SK-N-SH treated with all-trans-retinoic acid at 6 μM for 48 hours (cell line): ENCODE measurements around the gene CPLX4.

ENCODE experiments used
- ATAC-seq: fragments of 200-7000 bp; cut with Tn5 transposase; 3 replicates; pipeline ENCODE4 v1.9.1; 2020; ENCODE audit warnings: mild to moderate bottlenecking, moderate library complexity
- ARNTL ChIP-seq: fragments of 450-650 bp; formaldehyde crosslinking; IDR thresholded peaks from 2 replicates; pipeline ENCODE4 v1.5.0; 2020; ENCODE audit warnings: low read depth, mild to moderate bottlenecking, moderate library complexity, borderline replicate concordance
- BACH2 ChIP-seq: fragments of 250-450 bp; sonication (Bioruptor Pico); IDR thresholded peaks from 2 replicates; pipeline ENCODE4 v1.9.0; 2021; ENCODE audit warnings: mild to moderate bottlenecking, borderline replicate concordance
- CSDC2 ChIP-seq: fragments of 250-450 bp; sonication (Bioruptor Pico); IDR thresholded peaks from 2 replicates; pipeline ENCODE4 v1.5.0; 2020; ENCODE audit warnings: mild to moderate bottlenecking, moderate library complexity
- ESRRG ChIP-seq: fragments of 250-450 bp; sonication (Bioruptor Pico); IDR thresholded peaks from 2 replicates; pipeline ENCODE4 v1.6.1; 2021; ENCODE audit warnings: mild to moderate bottlenecking
- GLIS3 ChIP-seq: fragments of 250-450 bp; sonication (Bioruptor Pico); IDR thresholded peaks from 2 replicates; pipeline ENCODE4 v1.5.0; 2020; ENCODE audit warnings: mild to moderate bottlenecking, moderate library complexity
- ISL1 ChIP-seq: fragments of 250-450 bp; sonication (Bioruptor Pico); IDR thresholded peaks from 2 replicates; pipeline ENCODE4 v2.1.2; 2022; ENCODE audit warnings: mild to moderate bottlenecking, moderate library complexity
- PATZ1 ChIP-seq: fragments of 250-450 bp; sonication (Bioruptor Pico); IDR thresholded peaks from 2 replicates; pipeline ENCODE4 v1.8.0; 2020; ENCODE audit warnings: mild to moderate bottlenecking, moderate library complexity, borderline replicate concordance
- PPARA ChIP-seq: fragments of 250-450 bp; sonication (Bioruptor Pico); IDR thresholded peaks from 2 replicates; pipeline ENCODE4 v1.5.0; 2020; ENCODE audit warnings: mild to moderate bottlenecking, borderline replicate concordance
- RARB ChIP-seq: fragments of 250-450 bp; sonication (Bioruptor Pico); IDR thresholded peaks from 2 replicates; pipeline ENCODE4 v1.8.0; 2021; ENCODE audit warnings: mild to moderate bottlenecking, moderate library complexity
- SNAI2 ChIP-seq: fragments of 250-450 bp; sonication (Bioruptor Pico); IDR thresholded peaks from 2 replicates; pipeline ENCODE4 v1.5.0; 2020; ENCODE audit warnings: mild to moderate bottlenecking, moderate library complexity
- TCF4 ChIP-seq: fragments of 250-450 bp; sonication (Bioruptor Pico); IDR thresholded peaks from 2 replicates; pipeline ENCODE4 v1.8.0; 2021; ENCODE audit warnings: mild to moderate bottlenecking, moderate library complexity, borderline replicate concordance
- TOX ChIP-seq: fragments of 250-450 bp; sonication (Bioruptor Pico); IDR thresholded peaks from 2 replicates; pipeline ENCODE4 v1.8.0; 2021; ENCODE audit warnings: mild to moderate bottlenecking, moderate library complexity, borderline replicate concordance
- ZC3H10 ChIP-seq: fragments of 250-450 bp; sonication (Bioruptor Pico); IDR thresholded peaks from 2 replicates; pipeline ENCODE4 v1.5.1; 2021; ENCODE audit warnings: mild to moderate bottlenecking, moderate library complexity
- ZFP3 ChIP-seq: fragments of 250-450 bp; sonication (Bioruptor Pico); IDR thresholded peaks from 2 replicates; pipeline ENCODE4 v1.5.0; 2020; ENCODE audit warnings: mild to moderate bottlenecking, moderate library complexity
- ZFP30 ChIP-seq: fragments of 450-650 bp; formaldehyde crosslinking; IDR thresholded peaks from 2 replicates; pipeline ENCODE4 v1.5.0; 2022; ENCODE audit warnings: mild to moderate bottlenecking, moderate library complexity
- ZNF565 ChIP-seq: fragments of 450-650 bp; formaldehyde crosslinking; conservative IDR thresholded peaks from 2 replicates; pipeline ENCODE4 v1.5.0; 2020; ENCODE audit warnings: low read depth, mild to moderate bottlenecking, moderate library complexity
- ZNF70 ChIP-seq: fragments of 450-650 bp; formaldehyde crosslinking; IDR thresholded peaks from 2 replicates; pipeline ENCODE4 v1.5.0; 2020; ENCODE audit warnings: mild to moderate bottlenecking, moderate library complexity
- ZNF8 ChIP-seq: fragments of 450-650 bp; formaldehyde crosslinking; IDR thresholded peaks from 2 replicates; pipeline ENCODE4 v1.5.0; 2020; ENCODE audit warnings: mild to moderate bottlenecking, moderate library complexity
- TF ChIP-seq, protein P1 (sequence below): fragments of 250-450 bp; sonication (Bioruptor Pico); IDR thresholded peaks from 2 replicates; pipeline ENCODE4 v1.5.1; 2021; ENCODE audit warnings: mild to moderate bottlenecking, moderate library complexity
- TF ChIP-seq, protein P2 (sequence below): fragments of 250-450 bp; sonication (Bioruptor Pico); IDR thresholded peaks from 2 replicates; pipeline ENCODE4 v1.5.0; 2020; ENCODE audit warnings: mild to moderate bottlenecking, moderate library complexity
- TF ChIP-seq, protein P3 (sequence below): fragments of 250-450 bp; sonication (Bioruptor Pico); IDR thresholded peaks from 2 replicates; pipeline ENCODE4 v1.5.1; 2020; ENCODE audit warnings: low read depth, mild to moderate bottlenecking, moderate library complexity

The CPLX4 gene

DNA sequence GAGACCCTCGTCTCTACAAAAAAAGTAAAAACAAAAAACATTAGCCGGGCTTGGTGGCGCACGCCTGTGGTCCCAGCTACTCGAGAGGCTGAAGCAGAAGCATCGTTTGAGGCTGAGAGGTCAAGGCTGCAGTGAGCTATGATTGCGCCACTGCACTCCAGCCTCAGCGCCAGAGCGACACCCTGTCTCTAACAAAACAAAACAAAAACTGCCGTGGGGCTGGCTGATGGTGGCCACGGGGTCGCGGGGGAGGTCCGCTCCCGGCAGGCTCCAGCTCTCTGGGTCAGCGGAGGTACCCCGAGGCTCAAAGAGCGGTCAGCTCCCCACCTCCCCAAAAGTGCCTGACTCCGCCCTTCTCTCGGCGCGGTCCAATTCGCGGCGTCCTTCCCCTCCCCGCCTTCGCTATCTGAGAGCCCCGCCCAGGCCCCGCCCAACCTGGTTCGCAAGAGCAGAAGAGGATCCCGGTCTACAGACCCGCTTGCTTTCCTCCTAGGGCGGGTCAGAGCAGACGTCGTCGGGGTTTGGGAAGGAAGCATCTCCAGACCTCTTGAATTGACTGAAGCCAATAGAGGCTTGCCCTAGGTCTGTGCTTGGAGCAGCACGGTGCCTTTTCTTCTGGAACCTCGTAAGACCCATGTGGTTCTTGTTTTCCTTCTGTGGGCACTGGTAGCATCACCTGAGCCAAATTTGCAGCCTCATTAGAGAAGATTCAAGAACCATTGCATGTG, 53.0 kb downstream of the CPLX4 start:
- TF ChIP-seq, protein P1, sequence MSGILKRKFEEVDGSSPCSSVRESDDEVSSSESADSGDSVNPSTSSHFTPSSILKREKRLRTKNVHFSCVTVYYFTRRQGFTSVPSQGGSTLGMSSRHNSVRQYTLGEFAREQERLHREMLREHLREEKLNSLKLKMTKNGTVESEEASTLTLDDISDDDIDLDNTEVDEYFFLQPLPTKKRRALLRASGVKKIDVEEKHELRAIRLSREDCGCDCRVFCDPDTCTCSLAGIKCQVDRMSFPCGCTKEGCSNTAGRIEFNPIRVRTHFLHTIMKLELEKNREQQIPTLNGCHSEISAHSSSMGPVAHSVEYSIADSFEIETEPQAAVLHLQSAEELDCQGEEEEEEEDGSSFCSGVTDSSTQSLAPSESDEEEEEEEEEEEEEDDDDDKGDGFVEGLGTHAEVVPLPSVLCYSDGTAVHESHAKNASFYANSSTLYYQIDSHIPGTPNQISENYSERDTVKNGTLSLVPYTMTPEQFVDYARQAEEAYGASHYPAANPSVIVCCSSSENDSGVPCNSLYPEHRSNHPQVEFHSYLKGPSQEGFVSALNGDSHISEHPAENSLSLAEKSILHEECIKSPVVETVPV = no peak
- TF ChIP-seq ESRRG (no peak), ZC3H10 (no peak), CSDC2 (CRISPR knock-in tag) (no peak), ZNF565 (CRISPR knock-in tag) (no peak), ZNF8 (no peak), TCF4 (no peak), ZFP30 (CRISPR knock-in tag) (no peak)
- ATAC-seq = peak; percentile 17; the same call in 2 of the 3 replicates

- no peak for TF ChIP-seq ZNF8
- no peak for TF ChIP-seq GLIS3
- ATAC-seq = peak; percentile 14; the same call in 2 of the 3 replicates
These were observed 53.7 kb downstream of the CPLX4 start for GRCh38 chr18:59264651-59265245.

DNA sequence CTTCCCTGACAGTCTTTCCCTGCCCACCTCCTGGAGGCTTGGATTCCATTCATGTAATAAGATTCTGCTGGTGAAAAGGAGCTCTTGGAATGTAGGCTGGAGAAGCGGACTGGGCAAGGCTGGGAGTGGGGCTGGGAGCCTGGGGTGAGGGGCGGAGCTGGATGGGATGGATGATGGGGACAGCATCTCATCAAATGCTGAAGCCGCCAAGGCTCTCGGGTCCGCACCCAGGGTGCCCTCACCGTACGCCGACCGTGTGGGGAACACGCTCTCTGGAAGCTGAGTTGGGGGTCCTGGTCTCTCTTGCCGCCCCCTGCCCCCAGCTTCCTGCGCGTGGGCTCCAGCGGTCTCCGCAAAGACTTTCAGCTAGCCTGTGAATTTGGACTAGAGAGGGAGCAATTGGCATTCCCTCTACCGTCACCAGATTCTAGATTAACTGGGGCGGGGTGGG, 54.3 kb downstream of the CPLX4 start:
- peak; percentile 19; the same call in 2 of the 3 replicates for ATAC-seq
- TF ChIP-seq, protein P2, sequence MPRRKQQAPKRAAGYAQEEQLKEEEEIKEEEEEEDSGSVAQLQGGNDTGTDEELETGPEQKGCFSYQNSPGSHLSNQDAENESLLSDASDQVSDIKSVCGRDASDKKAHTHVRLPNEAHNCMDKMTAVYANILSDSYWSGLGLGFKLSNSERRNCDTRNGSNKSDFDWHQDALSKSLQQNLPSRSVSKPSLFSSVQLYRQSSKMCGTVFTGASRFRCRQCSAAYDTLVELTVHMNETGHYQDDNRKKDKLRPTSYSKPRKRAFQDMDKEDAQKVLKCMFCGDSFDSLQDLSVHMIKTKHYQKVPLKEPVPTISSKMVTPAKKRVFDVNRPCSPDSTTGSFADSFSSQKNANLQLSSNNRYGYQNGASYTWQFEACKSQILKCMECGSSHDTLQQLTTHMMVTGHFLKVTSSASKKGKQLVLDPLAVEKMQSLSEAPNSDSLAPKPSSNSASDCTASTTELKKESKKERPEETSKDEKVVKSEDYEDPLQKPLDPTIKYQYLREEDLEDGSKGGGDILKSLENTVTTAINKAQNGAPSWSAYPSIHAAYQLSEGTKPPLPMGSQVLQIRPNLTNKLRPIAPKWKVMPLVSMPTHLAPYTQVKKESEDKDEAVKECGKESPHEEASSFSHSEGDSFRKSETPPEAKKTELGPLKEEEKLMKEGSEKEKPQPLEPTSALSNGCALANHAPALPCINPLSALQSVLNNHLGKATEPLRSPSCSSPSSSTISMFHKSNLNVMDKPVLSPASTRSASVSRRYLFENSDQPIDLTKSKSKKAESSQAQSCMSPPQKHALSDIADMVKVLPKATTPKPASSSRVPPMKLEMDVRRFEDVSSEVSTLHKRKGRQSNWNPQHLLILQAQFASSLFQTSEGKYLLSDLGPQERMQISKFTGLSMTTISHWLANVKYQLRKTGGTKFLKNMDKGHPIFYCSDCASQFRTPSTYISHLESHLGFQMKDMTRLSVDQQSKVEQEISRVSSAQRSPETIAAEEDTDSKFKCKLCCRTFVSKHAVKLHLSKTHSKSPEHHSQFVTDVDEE = no peak
- TF ChIP-seq TCF4 (no peak), RARB (CRISPR knock-in tag) (no peak), ZNF565 (CRISPR knock-in tag) (no peak), BACH2 (CRISPR knock-in tag) (no peak), ARNTL (CRISPR knock-in tag) (no peak), PPARA (CRISPR knock-in tag) (no peak), GLIS3 (no peak), TOX (CRISPR knock-in tag) (no peak), ZC3H10 (no peak), ZFP3 (CRISPR knock-in tag) (no peak), ZNF70 (CRISPR knock-in tag) (no peak), ISL1 (CRISPR knock-in tag) (no peak), ESRRG (no peak), ZFP30 (CRISPR knock-in tag) (no peak), PATZ1 (CRISPR knock-in tag) (no peak), SNAI2 (CRISPR knock-in tag) (no peak)
- TF ChIP-seq, protein P1 = no peak
- TF ChIP-seq, protein P3, sequence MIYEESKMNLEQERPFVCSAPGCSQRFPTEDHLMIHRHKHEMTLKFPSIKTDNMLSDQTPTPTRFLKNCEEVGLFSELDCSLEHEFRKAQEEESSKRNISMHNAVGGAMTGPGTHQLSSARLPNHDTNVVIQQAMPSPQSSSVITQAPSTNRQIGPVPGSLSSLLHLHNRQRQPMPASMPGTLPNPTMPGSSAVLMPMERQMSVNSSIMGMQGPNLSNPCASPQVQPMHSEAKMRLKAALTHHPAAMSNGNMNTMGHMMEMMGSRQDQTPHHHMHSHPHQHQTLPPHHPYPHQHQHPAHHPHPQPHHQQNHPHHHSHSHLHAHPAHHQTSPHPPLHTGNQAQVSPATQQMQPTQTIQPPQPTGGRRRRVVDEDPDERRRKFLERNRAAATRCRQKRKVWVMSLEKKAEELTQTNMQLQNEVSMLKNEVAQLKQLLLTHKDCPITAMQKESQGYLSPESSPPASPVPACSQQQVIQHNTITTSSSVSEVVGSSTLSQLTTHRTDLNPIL (CRISPR knock-in tag) = no peak
